Stimulated activated CD8-positive, alpha-beta memory T cell treated with anti-CD3 and anti-CD28 coated beads, Interleukin-15, amount 100 ng/mL, for 4 hours (primary cell): ENCODE results near the gene SNRNP70.

Experiments
- DNase-seq, 2 donors: peaks; one replicate each; pipeline ENCODE4 v3.0.0-alpha.2; 2020; ENCODE audit warnings: low read depth in 2 of 2

SNRNP70 gene

DNA sequence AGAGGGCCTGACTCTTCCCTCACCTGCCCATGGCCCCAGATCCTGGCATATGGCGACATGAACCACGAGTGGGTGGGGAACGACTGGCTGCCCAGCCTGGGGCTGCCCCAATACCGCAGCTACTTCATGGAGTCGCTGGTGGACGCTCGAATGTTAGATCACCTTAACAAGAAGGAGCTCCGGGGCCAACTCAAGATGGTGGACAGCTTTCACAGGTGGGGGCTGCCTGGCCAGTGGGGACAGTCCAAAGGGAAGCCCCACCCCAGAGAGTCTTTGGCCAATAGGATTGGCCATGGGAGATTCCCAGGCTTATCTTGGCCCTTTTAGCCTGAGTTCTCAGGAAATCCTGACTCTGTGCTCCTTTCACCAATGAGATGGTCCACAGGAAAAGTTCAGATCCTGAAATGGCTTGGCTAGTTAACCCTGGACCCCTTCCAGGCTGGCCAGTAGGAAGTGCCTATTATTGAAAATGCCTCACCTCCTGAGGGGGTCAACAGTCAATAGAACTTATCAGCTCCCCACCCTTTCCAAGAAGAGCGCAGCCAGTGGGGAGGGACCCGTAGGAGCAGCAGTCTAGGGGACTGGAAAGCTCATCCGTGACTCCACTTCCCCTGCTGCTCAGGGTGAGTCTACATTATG is 62.9 kb downstream of the SNRNP70 start:
- no peak for DNase-seq

DNA sequence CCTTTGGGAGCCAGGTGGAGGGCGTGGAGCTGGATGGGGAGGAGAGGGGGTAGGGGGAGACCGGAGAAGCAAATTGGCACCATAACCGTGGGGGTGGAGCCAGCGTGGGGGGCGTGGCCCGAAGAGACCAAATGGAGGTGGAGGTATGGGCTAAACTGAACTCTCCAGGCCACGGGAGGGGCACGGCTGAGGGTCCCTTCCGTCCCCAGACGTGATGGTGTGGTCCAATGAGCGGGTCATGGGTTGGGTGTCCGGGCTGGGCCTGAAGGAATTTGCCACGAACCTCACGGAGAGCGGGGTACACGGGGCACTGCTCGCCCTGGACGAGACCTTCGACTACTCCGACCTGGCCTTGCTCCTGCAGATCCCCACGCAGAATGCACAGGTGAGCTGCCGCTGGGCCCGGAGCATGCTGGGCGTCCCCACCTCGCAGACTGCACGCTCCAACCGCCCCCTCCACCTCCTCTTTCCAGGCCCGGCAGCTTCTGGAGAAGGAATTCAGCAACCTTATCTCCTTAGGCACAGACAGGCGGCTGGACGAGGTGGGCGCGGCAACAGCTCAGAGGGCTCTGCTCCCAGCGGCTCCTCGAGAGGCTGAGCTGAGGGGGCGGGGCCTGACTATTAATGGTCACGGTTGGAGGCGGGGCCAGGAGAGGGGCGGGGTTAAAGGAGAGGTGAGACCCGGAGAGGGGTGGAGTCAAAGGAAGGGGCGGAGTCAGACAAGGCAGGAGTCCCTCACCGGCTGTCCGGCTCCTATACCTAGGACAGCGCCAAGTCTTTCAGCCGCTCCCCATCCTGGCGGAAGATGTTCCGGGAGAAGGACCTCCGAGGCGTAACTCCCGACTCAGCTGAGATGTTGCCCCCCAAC is 63.8 kb downstream of the SNRNP70 start:
- DNase-seq = peak; percentile 48 to 60

DNA sequence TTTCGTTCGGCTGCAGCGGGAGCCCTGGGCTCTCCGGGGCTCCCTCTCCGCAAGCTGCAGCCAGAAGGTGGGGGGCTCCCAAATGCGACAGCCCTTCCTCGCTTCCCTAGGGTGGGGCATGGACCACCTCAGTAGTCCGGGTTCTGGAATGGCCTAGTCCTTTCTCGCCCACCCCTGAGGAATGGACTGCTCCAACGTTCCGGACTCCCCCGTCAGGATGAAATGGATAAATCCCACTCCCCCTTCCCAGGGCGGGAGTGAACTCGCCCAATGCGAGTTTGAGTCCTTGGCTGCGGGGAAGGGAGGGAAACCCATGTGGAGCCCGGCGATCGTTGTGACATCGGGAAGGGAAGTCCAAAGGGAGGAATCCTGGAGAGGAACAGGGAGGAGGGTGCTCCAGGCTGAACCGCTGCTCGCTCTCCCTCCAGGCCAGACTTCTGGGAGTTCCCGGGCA is 64.4 kb downstream of the SNRNP70 start:
- DNase-seq = no peak

DNA sequence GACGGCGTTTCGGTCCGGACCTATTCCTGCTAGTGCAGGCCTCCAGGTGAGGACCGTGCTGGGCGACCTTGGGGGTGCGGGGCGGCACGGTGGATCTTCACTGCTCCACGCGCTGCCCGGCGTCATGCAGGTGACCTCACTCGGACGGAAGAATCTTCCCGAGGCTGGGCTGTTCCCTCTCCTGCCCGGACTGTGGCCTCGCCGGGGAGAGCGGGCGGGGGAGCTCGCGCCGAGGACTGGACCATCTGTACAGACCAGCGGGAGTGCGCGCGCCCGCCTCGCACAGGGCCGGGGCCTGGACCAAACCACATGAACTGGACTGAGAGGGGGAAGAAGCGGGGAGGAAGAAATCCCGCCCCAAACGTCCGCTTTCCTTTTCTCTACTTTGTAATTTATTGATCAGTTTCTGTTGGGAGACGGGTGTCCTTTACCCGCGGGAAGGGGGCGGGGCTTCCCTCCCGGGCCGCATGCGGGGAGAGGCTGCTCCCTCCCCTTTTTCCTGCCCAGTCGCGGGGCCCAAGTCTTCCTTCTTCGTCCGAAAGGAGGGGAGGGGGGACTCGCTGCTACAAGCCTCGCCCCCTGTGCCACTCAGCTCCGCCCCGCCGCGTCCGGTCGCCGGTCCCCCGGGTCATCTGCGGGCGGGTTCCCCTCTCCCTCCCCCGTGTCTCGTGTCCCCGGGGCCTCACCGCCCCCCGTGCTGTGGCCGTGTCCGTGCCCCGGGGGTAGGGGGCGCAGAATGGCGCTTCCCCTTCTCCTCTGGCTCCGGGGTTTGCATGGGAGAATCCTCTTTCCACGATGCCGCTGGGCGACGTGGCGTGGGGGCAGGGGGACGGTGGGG is 65.1 kb downstream of the SNRNP70 start:
- no peak for DNase-seq

DNA sequence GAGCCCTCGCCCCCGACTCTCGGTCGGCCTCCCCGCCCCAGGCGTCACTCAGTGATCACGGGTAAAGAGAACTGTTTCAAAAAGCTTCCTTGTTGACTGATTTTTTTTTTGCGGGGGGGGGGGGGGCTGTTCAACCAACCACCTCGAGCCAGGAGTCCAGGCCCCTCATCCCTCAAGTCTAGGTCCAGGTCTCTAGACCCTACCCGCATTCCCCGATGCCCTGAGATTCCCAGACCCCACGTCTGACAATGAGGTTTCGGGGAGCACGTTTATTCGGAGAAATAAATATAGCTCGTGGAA is 65.6 kb downstream of the SNRNP70 start:
- no peak for DNase-seq

DNA sequence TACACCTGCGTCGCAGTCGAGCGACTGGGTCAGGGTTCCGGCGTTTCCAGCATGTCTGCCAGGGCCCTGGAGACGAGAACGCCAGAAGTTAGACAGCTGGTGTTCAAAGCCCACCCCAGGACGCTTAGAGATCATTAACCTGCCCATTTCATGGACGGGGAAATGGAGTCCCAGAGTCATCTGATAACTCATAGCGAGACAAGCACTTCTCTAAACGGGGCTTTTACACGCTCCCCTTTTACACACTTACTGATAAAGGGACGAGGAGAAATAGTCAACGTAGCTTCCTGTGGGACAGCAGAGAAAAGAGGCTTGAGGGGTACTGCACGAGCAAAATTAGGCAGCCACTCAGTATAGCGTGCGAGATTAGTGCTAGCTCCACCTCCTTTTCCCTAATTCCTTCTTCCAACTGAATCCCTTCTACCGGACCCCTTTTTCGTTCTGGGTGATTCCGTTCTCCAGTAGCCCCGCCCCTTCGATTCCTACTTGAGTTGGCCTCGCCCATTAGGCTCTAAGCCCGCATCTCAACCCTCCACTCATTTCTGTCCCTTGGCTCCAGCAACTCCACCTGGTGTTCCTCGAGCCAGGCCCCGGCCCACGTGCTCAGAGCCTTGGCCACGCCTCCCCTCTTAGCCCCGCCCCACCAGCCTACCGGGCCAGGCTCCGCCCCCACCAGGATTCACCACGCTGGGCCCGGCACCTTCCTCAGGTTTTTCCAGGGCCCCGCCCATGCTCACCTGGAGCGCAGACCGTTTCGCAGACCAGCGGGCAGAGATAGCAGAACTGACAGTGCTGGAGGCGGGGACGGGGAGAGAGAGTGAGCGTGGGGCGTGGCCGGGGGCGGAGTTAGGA is 66.2 kb downstream of the SNRNP70 start:
- no peak for DNase-seq

DNA sequence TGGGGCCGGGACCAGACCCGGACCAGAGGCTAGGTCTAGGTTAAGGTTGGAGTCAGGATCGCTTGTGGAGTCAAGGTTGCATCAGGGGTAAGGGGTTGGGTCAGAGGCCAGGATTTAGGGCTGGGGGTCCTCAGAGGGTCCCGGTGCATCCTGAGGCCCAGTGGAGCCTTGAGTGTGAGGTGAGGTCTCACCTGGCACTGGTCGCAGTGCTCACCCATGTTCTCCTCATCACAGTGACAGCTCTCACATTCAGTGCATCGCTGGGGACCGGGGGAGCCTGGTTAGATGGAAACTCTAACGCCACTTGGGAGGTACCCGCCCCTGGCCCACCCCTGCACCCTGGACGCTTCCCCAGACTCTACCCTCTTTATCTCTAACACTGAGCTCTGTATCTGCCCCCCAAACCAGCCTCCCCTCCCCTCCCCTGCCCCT is 66.9 kb downstream of the SNRNP70 start:
- DNase-seq = no peak

DNA sequence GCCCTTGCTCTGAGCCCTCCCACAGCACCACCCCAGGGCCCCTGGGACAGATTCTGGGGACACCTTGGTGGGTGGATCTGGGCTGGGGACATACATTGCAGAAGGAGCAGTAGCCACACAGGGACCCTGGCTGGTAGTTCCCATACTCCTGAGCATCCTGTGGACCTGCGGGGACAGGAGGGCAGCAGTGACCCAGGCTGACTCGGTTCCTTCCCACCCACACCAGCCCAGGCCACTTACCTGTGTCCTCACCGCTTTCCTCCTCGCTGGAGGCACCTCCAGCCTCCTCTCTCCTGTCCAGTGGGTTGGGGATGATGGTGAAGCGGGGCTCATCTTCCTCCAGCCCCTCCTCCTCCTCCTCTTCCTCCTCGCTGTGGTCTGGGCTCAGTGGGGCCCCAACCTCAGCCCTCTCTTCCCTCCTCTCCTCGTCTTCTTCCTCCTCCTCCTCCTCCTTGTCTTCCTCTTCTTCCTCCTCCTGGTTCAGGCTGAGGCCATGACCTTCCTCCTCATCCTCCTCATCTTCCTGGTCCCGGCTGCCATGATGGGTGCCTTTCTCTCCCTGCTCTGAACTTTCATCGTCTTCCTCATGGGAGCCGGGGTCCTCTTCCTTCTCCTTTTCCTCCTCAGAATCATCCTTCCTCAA is 68.0 kb downstream of the SNRNP70 start:
- DNase-seq = no peak

DNA sequence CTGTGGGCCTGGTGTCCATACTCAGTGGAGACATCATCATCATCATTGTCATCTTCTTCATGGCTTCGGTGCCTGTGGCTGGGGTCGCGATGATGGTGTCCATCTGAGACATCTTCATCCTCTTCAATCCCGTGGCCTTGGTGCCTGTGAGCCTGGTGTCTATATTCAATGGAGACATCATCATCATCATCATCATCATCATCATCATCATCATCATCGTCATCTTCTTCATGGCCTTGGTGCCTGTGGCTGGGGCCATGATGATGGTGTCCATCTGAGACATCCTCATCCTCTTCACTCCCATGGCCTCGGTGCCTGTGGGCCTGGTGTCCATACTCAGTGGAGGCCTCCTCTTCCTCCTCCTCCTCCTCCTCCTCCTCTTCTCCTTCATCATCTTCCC is 69.0 kb downstream of the SNRNP70 start:
- DNase-seq = no peak

DNA sequence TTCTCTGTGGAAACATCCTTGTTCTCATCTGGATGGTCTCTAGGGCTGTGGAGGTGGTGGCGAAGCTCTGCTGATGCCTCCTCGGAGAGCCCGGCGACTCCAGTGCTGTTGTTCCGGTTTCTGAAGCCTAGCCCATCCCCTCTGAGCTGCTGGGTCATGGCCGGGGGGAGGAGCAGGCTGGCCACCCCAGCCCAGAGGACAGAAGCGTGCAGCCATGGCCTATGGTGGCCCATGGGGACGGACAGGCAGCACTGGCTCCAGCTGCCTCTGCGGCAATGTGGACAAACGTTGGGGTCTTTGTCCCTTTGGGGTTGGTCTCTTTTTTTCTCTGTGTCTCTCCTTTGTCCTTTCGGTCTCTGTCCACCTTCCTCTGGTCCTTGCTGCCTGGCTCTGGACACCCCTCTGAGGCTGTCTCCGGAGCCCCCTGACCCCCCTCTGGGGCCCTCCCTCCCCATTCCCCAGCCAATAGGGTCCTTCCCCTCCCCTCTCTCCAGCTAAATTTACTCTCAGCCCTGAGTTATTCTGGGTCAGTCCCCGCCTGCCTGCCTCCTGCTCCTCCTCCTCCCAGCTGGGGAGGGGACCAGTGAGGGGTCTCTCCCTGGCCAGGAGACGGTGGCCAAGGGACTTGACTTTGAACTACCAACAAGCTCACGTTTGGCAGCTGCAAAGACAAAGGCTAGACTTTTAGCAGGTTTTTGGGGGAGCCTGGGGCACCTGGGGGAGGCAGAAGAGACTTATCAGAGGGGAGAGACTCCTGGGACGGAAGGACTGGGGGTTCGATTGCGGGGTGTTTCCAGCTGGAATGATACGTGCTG is 70.0 kb downstream of the SNRNP70 start, which contains the start of gene HRC:
Gene HRC, minus strand, starts transcription at position 392 of the 815 bp plus-strand sequence. Its CDS starts 159 bp downstream, at position 233.
- no peak for DNase-seq

DNA sequence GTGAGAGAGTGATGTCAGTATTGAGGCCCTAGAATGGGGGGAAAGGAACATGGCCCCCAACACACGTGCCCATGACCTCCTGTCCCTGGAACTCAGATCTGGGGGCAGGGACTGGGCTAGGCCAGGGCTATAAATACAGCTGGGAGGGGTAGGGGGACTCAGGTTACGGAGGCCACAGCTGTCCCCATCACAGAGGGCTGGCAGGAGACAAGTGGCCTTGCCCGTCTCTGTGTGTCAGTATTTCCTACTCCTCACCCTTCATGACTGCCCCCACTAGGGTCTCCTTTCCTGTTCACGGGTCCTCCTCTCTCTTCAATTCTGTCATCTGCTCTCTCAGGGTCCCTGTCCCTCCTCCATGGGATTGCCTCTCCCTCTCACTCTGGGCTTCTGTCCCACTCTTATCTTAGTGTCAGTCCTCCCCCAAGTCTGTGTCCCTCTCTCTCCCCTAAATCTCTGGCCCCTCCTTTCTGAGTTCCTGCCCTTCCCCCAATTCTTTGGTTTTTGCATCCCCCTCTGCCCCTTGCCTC is 70.6 kb downstream of the SNRNP70 start:
- DNase-seq = no peak

DNA sequence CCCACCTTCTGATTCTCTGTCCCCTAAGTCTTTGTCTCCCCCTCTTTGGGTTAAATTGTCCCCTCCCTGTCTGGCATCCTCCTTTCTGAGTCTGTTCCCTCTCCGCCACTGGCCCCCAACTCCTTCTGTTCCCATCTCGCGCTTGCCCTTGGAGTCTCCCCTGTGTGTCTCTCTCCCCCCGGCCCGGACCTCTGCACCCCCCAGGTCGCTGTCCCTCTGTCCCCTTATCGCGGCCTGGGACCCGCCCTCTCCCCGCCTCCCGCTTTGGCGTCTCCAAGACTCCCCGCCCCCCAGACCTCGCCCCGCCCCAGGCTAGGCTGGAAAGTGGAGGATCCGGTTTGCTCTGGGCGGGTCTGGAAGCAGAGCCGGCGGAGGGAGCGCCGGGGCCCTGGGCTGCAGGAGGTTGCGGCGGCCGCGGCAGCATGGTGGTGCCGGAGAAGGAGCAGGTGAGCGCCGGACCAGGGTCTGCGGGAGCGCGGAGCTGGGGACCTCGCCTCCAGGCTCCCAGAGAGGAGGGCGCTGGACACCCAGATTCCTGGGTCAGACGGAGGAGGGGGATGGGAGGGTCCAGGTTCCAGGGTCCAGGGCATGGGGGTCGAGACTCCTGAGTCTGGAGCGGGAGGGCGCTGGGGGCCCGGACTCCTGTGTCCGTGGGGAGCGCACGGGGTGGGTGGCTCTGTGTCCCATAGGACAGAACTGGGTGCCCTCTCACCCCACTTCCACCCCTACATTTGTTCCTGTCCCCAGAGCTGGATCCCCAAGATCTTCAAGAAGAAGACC is 72.4 kb downstream of the SNRNP70 start, which contains the start of gene TRPM4:
Gene TRPM4, plus strand, starts transcription at position 348 of the 780 bp plus-strand sequence. Its CDS starts 75 bp downstream, at position 423.
- DNase-seq = no peak
